ENCODE results near the gene SLX9. TPM values are rescaled to one million over a fixed set of nuclear protein-coding genes. Genes with fewer than 3 reads are reported as not detected.

The SLX9 gene
- total RNA-seq, 1 donor: 14.3 TPM

GRCh38 chr21:44998621-44999427 lies 59.0 kb downstream of the SLX9 start:
- DNase-seq (ENCODE audit: low read depth in 2 of 3, low spot score in 2 of 3): no peak

- no peak for DNase-seq (ENCODE audit: low read depth in 2 of 3, low spot score in 2 of 3)
These were observed 59.7 kb downstream of the SLX9 start for GRCh38 chr21:44999428-44999971.

GRCh38 chr21:44999972-45000636 lies 60.3 kb downstream of the SLX9 start:
- DNase-seq (ENCODE audit: low read depth in 2 of 3, low spot score in 2 of 3): no peak

GRCh38 chr21:45000637-45001133 lies 60.9 kb downstream of the SLX9 start:
- DNase-seq (ENCODE audit: low read depth in 2 of 3, low spot score in 2 of 3): no peak

DNA sequence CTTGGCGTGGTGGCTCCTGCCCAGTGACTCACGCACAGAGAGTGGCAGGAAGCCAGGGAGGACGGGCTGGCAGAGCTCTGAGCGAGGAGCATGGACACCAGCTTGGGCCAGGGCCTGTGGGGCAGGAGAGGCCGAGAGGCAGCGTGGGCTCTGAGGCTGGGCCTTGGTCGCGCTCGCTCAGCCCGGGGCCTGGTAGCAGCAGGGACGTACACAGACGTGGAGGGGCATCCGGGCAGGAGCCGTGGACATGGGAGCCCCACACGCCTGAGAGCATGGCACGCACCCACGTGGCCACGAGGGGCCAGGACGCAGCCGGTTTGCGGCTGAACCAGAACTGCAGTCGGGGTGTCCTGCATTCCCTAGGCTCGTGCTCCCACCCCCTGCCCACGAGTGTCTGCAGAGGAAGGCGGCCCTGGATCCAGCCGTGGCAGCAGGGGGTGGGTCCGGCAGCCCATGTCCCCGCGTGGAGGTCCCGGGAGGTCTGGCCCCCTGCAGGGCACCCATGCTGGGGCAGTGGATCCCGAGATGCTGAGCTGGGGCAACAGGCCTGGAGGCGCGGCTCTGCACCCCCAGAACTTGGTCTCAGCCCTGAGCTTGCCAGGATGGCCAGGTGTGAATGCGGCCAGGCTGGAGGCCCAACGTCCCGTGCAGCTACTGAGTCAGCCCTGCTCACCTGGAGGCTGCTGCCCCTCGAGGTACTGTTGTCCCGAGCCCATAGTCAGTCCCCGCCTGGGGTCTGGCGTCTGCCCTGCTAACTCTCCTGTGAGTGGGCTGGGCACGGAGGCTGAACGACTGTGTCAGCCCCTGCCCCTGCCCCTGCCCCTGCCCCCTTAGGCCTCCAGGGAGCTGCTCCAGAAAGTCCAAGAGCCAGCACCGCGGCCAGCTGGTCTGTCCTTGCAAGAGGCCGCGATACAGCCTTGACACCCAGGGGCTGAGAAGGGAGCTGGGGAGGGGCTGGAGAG lies 61.6 kb downstream of the SLX9 start:
- DNase-seq (ENCODE audit: low read depth in 2 of 3, low spot score in 2 of 3): no peak

- DNase-seq (ENCODE audit: low read depth in 2 of 3, low spot score in 2 of 3): no peak
These were observed 62.8 kb downstream of the SLX9 start for GRCh38 chr21:45002381-45003204.

GRCh38 chr21:45003331-45004058 lies 63.7 kb downstream of the SLX9 start:
- DNase-seq (ENCODE audit: low read depth in 2 of 3, low spot score in 2 of 3): no peak

DNA sequence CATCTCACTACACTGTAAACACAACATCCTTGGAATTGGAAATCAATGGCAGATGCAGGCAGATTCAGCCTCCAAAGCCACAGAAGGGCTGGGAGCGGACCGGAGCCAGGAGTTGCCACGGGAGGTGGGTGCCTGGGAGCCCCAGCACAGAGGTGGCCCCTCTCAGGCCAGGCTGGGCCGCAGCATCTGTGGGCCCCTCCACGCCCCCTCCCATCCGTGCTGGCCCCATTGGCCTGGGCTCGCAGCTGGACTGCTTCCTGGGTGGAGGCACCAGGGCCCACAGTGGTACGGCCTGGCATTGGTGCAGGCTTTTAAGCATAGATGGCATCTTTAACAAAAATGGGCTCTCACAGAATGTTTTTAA lies 64.2 kb downstream of the SLX9 start:
- no peak for DNase-seq (ENCODE audit: low read depth in 2 of 3, low spot score in 2 of 3)

GRCh38 chr21:45004481-45005247 lies 64.8 kb downstream of the SLX9 start:
- DNase-seq (ENCODE audit: low read depth in 2 of 3, low spot score in 2 of 3): no peak

DNA sequence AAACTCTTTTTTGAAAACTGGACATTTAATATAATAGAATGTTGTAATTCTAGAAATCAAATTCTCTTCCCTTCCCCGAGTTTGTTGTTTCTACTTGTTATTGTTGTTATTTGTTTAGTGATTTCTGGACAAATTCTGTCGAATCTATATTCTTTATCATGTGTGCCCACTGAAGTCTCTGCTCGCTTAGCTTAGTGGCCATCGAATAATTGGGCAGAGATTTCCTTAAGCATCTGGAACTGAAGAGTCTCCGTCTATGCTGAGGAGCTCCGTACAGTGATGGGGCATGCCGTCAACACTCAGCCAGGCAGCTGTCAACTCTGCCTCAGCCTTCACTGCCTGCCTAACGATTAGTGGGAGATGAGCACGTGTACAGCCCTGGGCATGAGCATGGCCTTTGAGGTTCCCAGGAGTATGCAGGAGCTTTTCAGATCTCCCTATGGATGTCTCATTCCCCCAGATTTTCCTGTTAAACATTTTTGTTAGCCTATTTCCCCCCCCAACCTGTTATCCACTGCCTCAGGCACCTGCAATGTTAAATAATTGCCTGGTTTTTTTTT lies 66.8 kb downstream of the SLX9 start:
- no peak for DNase-seq (ENCODE audit: low read depth in 2 of 3, low spot score in 2 of 3)

- no peak for DNase-seq (ENCODE audit: low read depth in 2 of 3, low spot score in 2 of 3)
These were observed 69.8 kb downstream of the SLX9 start for GRCh38 chr21:45009616-45010015.

GRCh38 chr21:45010096-45010495 lies 70.3 kb downstream of the SLX9 start:
- DNase-seq (ENCODE audit: low read depth in 2 of 3, low spot score in 2 of 3): no peak

GRCh38 chr21:45010860-45011259 lies 71.0 kb downstream of the SLX9 start:
- DNase-seq (ENCODE audit: low read depth in 2 of 3, low spot score in 2 of 3): no peak

- no peak for DNase-seq (ENCODE audit: low read depth in 2 of 3, low spot score in 2 of 3)
These were observed 71.6 kb downstream of the SLX9 start for GRCh38 chr21:45011426-45011825.

- no peak for DNase-seq (ENCODE audit: low read depth in 2 of 3, low spot score in 2 of 3)
These were observed 72.3 kb downstream of the SLX9 start for GRCh38 chr21:45011911-45012661.

DNA sequence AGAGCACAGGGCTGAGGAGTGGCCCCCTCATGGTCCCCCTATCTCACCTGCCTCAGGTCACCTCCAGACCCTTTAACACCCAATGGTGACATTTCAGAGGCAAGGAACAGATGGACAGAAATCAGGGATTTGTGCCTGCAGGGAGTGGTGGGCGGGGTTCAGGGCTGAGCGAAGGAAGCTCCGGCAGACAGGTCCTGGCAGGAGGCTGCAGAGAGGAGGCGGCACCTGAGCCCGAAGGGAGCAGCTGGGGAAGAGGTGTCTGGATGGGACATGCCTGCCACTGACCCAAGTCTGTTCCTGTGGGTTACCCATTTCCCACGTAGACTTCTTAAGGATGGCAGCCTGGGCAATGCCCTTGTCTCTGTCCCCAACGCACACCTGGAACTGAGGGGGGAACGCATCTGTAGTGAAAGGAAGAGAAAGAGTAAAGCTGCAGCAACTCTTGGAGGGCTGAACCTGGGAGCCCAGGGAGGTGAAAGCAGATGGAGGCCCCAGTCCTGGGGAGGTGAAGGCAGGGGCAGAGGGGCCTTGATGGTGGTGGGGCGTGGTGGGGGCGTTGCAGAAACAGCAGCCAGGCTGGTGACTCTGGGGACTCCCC lies 72.9 kb downstream of the SLX9 start:
- DNase-seq (ENCODE audit: low read depth in 2 of 3, low spot score in 2 of 3): no peak

- no peak for DNase-seq (ENCODE audit: low read depth in 2 of 3, low spot score in 2 of 3)
These were observed 73.5 kb downstream of the SLX9 start for GRCh38 chr21:45013260-45013841.

Measured in hematopoietic multipotent progenitor cell (in vitro differentiated cells).